HG02623 (cell line): Measurements from ENCODE around the gene FTCDNL1.

Experiments used
- ATAC-seq: cut with Tn5 transposase; IDR thresholded peaks from one replicate; pipeline ENCODE4 v1.9.1; 2021; ENCODE audit warnings: moderate library complexity; ENCODE audit not compliant: unreplicated experiment

The FTCDNL1 gene

DNA sequence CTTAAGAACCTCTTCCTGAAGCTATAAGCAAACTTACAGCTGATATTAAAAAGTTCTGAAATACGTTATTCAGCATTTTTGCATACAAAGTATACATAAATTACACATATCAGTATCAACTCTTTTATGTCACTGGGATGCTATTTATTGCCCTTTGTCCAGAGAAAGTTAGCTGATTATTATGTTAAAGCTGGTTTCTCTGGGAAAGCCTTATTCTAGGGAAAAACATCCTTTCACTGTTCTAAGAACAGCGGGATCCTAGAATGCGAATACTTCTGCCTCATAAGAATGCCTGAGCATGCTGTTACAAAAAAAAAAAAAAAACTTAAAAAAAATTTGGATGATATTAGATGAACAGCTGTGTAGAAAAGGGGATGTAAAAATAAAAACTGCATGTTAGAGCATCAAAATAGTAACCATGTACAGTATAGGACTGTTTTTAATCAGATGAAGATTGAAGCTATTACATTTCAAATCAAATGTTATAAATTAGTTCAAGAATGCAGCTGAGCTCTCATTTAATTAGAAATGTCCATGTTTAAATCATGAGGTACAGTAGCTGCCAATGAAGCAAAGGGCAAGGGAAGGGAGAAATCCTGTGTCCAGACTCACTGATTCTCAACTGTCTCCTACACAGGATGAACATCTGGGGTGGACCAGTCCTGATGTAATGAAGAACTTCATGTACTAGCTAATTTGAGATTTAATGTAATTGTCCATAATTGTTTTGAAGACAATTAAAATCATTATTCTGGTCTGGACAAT, 8.2 kb downstream of the FTCDNL1 start:
- no peak for ATAC-seq

DNA sequence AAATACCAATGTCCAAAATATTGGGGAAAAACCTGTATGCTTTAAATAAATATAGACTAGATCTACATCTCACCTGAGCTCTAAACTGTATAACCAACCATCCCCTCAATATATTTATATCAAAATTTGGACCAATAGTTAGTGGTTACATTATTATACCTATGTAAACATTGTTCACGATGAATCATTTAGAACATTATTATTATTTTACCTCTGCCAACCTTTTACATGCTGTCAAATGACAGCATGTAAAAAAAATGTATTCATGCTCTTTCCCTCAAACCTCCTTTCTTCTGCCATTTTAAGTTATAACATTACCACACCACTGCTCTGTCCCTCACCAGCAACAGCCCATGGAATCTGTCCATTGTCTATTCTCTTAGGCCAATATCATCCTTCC, 9.6 kb downstream of the FTCDNL1 start:
- no peak for ATAC-seq

DNA sequence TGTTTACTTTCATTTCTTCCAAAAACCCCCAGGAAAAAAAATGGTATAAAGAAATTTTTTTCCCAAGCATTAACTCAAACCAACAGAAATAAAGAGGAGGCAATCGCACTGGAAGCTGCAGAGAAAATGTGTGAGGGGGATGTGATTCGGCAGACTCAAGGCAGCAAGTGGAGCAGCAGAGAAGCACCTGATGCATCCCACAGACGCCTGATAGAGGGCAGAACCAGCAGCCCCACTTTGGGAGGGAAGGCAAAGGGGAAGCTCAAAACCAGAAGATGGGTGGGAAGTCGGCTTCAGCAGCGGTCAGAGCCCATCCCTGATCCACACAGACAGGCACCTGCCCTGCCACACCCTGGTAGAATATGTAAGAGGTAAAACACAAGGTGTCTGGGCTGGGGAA, 12.6 kb downstream of the FTCDNL1 start:
- no peak for ATAC-seq

DNA sequence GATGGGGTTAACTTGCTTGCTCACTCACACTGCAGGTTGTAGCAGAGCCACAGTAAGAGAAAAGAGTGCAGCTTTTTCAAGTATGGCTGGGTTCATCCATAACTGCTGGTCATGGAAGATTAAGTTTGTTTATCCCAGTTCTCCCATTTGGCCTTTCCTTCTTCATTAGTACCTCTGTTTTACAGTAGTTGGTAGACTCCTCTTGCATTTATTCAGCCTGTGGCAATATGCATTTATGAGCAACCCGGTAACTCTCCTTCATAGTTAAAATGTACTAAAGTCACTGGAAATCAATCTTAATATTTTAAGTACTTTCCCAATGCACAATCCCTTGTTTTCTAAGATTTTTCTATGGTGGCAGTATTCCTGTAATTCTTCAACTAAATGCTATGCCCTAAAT, 14.0 kb downstream of the FTCDNL1 start:
- ATAC-seq, result no peak

DNA sequence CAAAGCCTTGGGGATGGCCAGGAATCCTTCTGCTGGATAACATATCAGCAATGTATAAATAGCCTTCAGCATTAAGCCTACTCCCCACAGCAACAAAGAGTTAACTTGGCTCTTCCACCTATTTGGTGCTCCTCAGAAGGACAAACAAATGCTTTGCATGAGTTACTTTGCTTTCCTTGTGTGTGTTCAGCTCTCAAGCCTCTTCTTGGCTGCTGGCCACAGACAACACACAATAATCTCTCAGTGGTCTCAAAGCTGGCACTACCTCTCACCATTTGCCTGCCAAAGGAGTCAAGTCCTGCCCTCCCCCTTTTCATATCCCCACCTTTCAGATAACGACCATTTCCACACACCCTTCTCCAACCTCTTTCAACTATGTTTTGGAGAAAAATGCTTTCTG, 17.5 kb downstream of the FTCDNL1 start:
- no peak for ATAC-seq

DNA sequence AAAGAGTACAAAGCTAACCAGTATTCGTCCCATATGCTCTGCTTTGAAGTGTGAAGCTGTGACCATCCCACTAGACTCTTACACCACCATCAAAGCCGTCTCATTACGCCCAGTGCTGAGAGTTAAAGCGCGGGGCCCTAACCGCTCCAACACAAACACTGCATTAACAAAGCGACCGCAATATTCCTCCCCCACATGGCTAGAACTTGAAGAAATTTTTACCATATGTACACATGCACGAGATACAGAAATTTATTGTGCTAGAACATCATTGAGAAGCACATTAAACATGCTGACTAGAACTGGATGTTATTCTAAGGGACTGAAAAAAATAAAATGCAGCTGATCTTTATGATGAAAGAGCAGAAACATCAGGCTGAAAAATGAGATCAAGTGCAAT, 20.5 kb downstream of the FTCDNL1 start:
- ATAC-seq, result no peak

DNA sequence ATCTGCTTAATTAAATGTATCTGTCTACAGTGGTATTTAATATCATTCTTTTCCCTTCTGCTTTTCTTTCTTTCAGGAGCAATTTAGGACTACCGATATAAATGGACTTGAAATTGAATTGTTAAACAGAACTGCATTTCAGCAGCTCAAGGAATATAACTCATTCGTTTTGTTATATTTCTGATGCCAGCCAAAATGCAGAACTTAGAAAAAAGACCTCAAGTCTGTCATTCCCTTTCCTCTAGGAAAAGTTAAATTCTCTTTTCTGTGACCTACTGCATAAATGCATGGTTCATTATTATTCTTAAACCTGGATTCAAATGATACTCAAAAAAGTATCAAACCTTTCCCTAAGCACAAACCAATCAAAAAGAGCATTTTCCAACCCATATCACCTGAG, 21.4 kb downstream of the FTCDNL1 start:
- ATAC-seq, result no peak

- ATAC-seq, result no peak
These were observed 31.2 kb downstream of the FTCDNL1 start for GRCh38 chr2:199819746-199820145.

DNA sequence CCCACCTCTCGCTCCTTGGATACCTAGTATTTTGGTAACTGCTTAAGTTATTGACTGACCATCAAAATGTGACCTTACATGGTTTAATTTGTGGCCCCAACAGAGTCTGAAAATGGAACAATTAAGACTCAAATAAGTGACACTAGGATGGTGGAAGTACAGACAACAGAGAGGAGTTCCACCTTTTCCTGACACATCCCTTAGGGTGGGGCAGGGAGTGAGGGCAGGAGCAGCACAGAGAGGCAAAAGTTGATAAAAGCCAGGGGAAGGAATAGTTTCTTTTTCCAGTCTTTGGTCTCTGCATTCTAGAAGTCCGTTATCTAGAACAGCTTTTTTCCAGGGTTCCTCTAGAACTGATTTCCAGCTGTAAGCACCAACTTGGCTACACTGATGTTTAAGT, 32.2 kb downstream of the FTCDNL1 start:
- no peak for ATAC-seq

DNA sequence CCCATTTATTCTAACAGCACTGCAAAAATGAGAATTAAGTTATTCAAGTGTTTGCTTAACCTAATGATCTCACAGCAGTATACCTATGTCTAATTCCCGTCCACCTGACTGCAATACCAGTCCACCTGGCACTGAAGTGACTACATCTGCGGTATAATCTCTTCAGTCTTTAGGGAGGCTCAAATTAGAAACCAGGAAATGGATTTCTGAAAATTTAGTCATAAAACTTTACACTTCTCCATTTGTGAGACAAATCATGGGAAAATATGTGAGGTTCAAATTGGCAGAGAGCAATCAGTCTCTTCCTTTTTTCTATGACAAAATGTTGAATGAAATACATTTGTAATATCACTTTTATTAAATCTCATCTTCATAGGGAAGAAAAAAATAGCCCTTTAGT, 33.0 kb downstream of the FTCDNL1 start:
- no peak for ATAC-seq

DNA sequence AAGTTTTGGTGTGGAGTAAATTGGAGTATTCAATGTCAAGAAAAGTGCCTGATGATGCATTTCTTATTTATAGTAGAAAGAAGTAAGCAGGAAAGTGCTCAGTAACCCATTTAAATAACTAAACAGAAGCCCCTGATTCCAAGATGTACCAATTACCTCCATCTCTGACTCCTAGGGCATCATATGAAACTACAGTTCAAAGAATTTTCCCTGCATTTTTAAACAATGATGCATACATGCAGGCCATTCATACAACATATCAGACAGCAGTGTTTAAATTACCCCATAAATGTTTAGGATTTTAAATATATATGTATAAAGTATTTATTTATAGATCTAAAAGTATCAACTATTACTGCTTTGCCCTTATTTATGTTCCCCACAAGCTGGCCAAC, 36.2 kb downstream of the FTCDNL1 start:
- ATAC-seq, result no peak

- peak; percentile 50 for ATAC-seq
These were observed 36.7 kb downstream of the FTCDNL1 start for GRCh38 chr2:199814101-199814816.

GRCh38 chr2:199812493-199812892, 38.5 kb downstream of the FTCDNL1 start:
- no peak for ATAC-seq

DNA sequence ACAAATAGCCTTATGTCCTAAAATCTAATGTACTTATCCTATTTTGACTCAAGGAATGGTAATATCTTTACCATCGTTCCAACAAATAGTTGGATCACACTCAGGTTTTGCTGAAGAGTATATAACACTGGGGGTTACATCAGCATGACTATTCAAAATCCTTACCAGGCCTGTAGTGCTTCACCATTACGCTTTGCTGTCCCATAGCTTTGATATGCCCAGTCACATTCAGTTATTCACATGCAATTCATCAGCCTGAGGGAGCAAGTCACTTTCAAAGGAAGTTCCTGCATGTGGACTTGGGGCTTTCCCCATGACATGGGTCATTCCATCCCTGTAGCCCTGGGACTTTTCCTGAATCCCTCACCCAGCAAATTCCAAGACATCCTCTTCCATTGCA, 39.6 kb downstream of the FTCDNL1 start:
- no peak for ATAC-seq

GRCh38 chr2:199810422-199811171, 40.4 kb downstream of the FTCDNL1 start:
- no peak for ATAC-seq

- ATAC-seq, result no peak
These were observed 43.0 kb downstream of the FTCDNL1 start for GRCh38 chr2:199807966-199808365.

DNA sequence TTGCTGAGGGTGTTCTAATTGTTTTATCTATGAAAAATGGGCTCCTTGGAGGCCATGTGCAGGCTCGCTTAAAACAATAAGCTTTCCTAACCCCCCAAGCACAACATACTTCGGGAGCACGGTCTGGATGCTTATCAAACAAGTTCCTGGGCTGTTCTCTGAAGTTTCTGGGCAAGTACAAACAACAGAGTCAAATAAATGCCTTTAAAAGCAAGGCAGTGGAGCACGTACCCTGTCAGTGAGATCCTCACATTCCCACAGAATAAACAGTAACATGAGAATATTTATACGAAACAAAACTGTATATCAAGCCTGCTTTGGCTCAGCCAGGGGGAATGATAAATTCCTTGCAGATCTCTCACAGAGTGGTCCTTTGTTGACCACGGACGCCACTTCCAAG, 44.8 kb downstream of the FTCDNL1 start:
- ATAC-seq, result no peak

DNA sequence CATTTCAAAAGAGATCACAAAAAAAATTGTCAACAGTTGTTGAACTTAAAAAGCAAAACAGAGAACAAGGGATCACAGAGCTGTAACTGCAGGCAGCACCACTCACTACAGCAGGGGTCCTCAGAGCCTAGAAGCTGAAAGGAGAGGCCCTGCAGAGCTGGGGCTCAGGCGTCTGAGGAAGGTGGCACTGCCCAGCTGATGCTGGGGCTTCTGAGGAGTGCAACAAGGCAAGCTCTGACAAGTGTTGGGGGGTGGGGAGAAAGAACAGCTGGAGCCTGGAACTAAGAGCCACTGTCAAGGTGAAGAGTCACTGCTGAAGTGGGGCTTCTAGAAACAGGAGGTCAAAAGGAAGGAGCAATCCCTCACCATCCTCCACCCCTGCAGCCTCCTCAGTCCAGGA, 46.2 kb downstream of the FTCDNL1 start:
- no peak for ATAC-seq

- no peak for ATAC-seq
These were observed 52.0 kb downstream of the FTCDNL1 start for GRCh38 chr2:199798831-199799580.

DNA sequence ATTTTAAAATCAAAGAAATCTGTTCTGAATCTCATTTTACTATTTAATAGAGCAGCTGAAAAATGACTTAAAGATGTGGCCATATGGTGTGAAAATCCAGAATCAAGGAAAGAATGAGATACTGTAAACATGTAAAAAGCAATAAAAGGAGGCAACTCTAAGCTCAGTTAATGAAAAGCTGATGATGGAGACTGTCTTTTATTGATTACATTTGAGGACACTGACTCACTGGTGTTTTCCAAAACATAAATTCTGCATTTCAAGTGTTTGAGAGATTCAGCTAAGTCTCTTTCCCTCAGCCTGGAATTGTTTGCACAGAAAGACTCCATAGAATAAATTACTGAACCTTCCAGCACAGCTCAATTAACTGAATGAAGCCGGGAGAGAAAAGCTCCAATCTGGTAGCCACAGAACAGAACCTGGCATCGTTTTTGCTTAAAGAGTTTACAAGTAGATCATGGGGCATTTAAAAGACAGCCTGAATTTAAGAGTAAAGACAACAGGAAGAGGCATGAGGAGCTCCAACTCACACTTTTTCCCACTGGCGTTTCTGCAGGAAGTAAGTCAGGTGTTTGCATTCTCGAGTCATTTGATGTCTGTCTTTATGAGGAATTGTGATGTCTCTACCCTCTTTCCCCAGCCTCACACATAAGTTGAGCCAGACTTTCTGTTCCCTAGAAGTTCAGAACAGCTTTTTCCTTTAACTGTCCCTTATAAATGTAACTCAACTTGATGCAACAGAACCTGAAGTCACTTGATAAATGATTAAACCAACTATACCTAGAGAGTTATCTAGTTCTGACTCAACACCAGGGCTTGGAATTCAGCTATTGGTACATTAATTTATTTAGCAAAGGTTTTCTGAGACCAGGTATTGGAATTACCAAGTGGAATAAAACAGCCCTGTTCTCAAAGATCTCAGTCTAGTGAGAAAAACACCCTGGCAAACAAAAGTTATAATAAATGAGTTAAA, 53.3 kb downstream of the FTCDNL1 start:
- ATAC-seq, result no peak
